ENCODE results near the gene SRR.

SRR gene

DNA sequence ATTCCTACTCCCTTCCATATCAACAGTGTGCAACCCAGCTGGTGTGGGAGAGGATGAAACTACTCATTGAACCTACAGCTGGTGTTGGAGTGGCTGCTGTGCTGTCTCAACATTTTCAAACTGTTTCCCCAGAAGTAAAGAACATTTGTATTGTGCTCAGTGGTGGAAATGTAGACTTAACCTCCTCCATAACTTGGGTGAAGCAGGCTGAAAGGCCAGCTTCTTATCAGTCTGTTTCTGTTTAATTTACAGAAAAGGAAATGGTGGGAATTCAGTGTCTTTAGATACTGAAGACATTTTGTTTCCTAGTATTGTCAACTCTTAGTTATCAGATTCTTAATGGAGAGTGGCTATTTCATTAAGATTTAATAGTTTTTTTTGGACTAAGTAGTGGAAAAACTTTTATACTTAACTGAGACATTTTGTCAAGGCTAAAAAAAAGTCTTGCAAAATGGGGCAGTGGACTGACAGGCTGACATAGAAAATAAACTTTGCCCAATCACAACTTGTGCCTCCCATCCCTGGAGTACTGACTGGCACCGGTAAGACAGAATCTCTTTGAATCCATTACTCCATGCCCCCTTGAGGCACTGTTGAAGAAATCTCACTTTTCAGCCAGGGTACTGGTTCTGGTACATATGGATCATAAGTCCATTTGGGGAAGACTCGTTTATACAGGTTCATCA lies 20.0 kb downstream of the SRR start:
- Histone ChIP-seq H2BK15ac (ENCODE audit: low read length) (no peak overlapping the region), H3K14ac (ENCODE audit: low read length) (no peak overlapping the region), H3K79me1 (ENCODE audit: low read depth, low read length) (no peaks in the 10 kb centered on the region), H3K18ac (ENCODE audit: low read length) (no peak overlapping the region), H2BK120ac (ENCODE audit: low read depth, low read length) (no peak overlapping the region), H2BK5ac (ENCODE audit: low read length) (no peak overlapping the region), H2AFZ (ENCODE audit: low read length) (no peak overlapping the region), H3K27ac (replicated peaks; ENCODE audit: low read length) (no peak overlapping the region), H3K23ac (ENCODE audit: low read depth, low read length, poor library complexity) (no peak overlapping the region), H3K4me1 (ENCODE audit: control insufficient read depth in 2 of 2, insufficient read depth in 1 of 2, low read depth in 1 of 2, low read length in 2 of 2) (no peaks in the 10 kb centered on the region), H4K8ac (ENCODE audit: low read depth, low read length) (no peak overlapping the region), H3K4me2 (ENCODE audit: insufficient read depth, low read length, poor library complexity, severe bottlenecking) (no peak overlapping the region), H3K4me3 (ENCODE audit: low read length in 2 of 2) (no peak overlapping the region), H2AK5ac (ENCODE audit: low read depth, low read length) (no peak overlapping the region), H3K27me3 (ENCODE audit: control insufficient read depth in 3 of 3, insufficient read depth in 3 of 3, low read depth in 1 of 3, low read length in 3 of 3) (no peaks in the 10 kb centered on the region), H3K36me3 (replicated peaks in 1 of 2; ENCODE audit: control insufficient read depth in 2 of 2, insufficient read depth in 2 of 2, low read length in 2 of 2) (peaks cover 33 to 93% of the 10 kb centered on the region in 2 donors), H2BK12ac (ENCODE audit: low read length) (no peak overlapping the region), H3K4ac (ENCODE audit: low read length) (no peak overlapping the region), H4K91ac (ENCODE audit: low read depth, low read length, poor library complexity) (no peak overlapping the region), H3K9ac (ENCODE audit: low read depth, low read length, poor library complexity) (no peak overlapping the region), H3K9me3 (replicated peaks in 1 of 2; ENCODE audit: control insufficient read depth in 2 of 2, insufficient read depth in 1 of 2, low read depth in 1 of 2, low read length in 2 of 2) (no peaks in the 10 kb centered on the region)
- no peak for DNase-seq (ENCODE audit: low spot score)
- no CpG with 5 or more reads among the region's 2 CpGs for WGBS, 2 donors (ENCODE audit: extremely low coverage in 2 of 2, insufficient read length in 2 of 2, insufficient replicate concordance in 1 of 2)

DNA sequence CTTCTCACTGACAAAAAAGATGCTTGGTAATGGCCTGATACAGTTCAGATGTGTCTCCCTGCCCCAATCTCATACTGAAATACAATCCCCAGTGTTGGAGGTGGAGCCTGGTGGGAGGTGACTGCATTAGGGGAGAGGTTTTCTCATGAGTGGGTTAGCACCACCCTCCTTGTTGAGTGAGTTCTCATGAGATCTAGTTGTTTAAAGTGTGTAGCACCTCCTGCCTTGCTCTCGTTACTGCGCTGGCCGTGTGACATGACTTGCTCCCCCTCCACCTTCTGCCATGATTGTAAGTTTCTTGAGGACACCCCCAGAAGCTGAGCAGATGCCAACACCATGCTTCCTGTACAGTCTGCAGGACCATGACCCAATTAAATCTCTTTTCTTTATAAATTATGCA lies 27.6 kb downstream of the SRR start:
- no peak overlapping the region for H2BK12ac ChIP-seq (ENCODE audit: low read length)
- H3K9me3 ChIP-seq (replicated peaks in 1 of 2; ENCODE audit: control insufficient read depth in 2 of 2, insufficient read depth in 1 of 2, low read depth in 1 of 2, low read length in 2 of 2) = no peaks in the 10 kb centered on the region
- H3K4me3 ChIP-seq (ENCODE audit: low read length in 2 of 2) = peak overlapping the region in 1 of 2 donors; percentile 35
- no peak overlapping the region for H2BK120ac ChIP-seq (ENCODE audit: low read depth, low read length)
- DNase-seq (ENCODE audit: low spot score) = no peak
- H3K36me3 ChIP-seq (replicated peaks in 1 of 2; ENCODE audit: control insufficient read depth in 2 of 2, insufficient read depth in 2 of 2, low read length in 2 of 2) = peaks cover 49 to 90% of the 10 kb centered on the region in 2 donors
- no peak overlapping the region for H3K4ac ChIP-seq (ENCODE audit: low read length)
- H3K4me1 ChIP-seq (ENCODE audit: control insufficient read depth in 2 of 2, insufficient read depth in 1 of 2, low read depth in 1 of 2, low read length in 2 of 2) = peaks cover 5 to 9% of the 10 kb centered on the region in 2 donors
- no peak overlapping the region for H2BK15ac ChIP-seq (ENCODE audit: low read length)
- H4K8ac ChIP-seq (ENCODE audit: low read depth, low read length) = no peak overlapping the region
- no peak overlapping the region for H3K27ac ChIP-seq (replicated peaks; ENCODE audit: low read length)
- H2BK5ac ChIP-seq (ENCODE audit: low read length) = no peak overlapping the region
- no peak overlapping the region for H3K18ac ChIP-seq (ENCODE audit: low read length)
- H3K9ac ChIP-seq (ENCODE audit: low read depth, low read length, poor library complexity) = no peak overlapping the region
- no peak overlapping the region for H2AK5ac ChIP-seq (ENCODE audit: low read depth, low read length)
- H3K27me3 ChIP-seq (ENCODE audit: control insufficient read depth in 3 of 3, insufficient read depth in 3 of 3, low read depth in 1 of 3, low read length in 3 of 3) = no peaks in the 10 kb centered on the region
- peaks cover 9% of the 10 kb centered on the region for H3K79me1 ChIP-seq (ENCODE audit: low read depth, low read length)
- no peak overlapping the region for H2AFZ ChIP-seq (ENCODE audit: low read length)
- no peak overlapping the region for H3K4me2 ChIP-seq (ENCODE audit: insufficient read depth, low read length, poor library complexity, severe bottlenecking)
- H3K23ac ChIP-seq (ENCODE audit: low read depth, low read length, poor library complexity) = no peak overlapping the region
- H4K91ac ChIP-seq (ENCODE audit: low read depth, low read length, poor library complexity) = no peak overlapping the region
- H3K14ac ChIP-seq (ENCODE audit: low read length) = no peak overlapping the region
- WGBS, 2 donors (ENCODE audit: extremely low coverage in 2 of 2, insufficient read length in 2 of 2, insufficient replicate concordance in 1 of 2) = no CpG with 5 or more reads among the region's 3 CpGs

DNA sequence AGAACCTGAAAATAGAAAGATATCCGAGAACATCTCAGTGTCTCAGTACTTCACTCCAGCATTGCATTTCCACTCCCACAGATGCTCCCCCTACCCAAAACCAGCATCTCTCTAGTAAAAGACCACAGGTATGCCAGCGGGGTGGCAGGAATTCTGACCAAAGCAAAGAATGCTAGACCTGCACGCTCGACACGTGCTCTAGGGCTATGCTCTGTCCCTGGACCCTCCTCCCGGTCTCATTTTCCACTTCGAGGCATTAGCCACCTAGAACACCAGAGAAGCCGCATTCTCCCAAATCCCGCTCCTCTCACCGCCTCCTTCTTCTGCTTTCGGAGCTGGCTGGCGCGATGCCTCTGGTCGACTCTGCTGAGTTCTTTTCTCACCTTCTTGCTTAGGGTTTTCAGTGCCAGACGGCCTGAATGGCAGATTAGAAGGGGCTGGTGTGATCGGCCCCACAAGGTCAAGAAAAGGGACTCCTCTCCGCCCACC lies 32.0 kb downstream of the SRR start:
- no peak for DNase-seq (ENCODE audit: low spot score)

DNA sequence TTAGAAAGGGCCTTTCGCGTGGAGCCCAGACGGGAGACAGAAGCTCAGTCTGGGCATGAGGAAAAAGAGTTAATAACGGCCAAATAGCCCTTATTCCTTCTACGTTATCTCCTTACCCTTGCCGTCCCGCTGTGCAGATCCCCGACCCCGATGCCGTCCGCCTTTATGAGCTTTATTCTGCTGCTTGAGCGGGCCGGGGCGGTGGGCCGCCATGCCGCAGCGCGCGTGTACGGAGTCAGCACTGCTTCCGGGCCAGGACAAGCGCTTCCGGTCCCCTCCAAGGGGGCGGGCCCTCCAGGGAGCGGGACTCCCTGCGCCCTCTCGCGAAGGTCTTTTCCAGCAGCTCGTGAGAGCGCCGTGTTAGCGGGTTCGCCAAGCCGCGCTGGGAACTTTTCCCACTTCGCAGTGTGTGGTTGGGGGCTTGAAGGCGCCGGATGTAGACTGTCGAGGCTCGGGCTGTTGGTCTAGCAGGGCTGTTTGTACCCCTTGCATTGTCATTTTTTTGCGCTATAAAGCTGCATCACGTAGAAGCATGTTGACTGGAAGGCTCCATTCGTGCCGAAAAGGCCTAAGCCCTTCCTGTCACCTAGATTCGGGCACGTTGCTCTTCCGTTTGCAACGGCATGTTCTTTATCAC lies 32.6 kb downstream of the SRR start, which contains the start of gene TSR1:
Gene TSR1, minus strand, starts transcription at position 243 of the 637 bp plus-strand sequence. Its CDS starts 30 bp downstream, at position 213.
- H3K36me3 ChIP-seq (replicated peaks in 1 of 2; ENCODE audit: control insufficient read depth in 2 of 2, insufficient read depth in 2 of 2, low read length in 2 of 2) = peaks cover 30 to 50% of the 10 kb centered on the region in 2 donors
- H3K23ac ChIP-seq (ENCODE audit: low read depth, low read length, poor library complexity) = peak within 1 kb of the TSS; percentile 45
- H3K4me3 ChIP-seq (ENCODE audit: low read length in 2 of 2) = peak within 1 kb of the TSS; percentile 90 to 91
- no CpG with 5 or more reads among the region's 48 CpGs for WGBS, 2 donors (ENCODE audit: extremely low coverage in 2 of 2, insufficient read length in 2 of 2, insufficient replicate concordance in 1 of 2)
- H3K4me2 ChIP-seq (ENCODE audit: insufficient read depth, low read length, poor library complexity, severe bottlenecking) = peak within 1 kb of the TSS; percentile 89
- peaks cover 11% of the 10 kb centered on the region for H3K79me1 ChIP-seq (ENCODE audit: low read depth, low read length)
- DNase-seq (ENCODE audit: low spot score) = peak; percentile 85
- peak within 1 kb of the TSS; percentile 84 for H3K14ac ChIP-seq (ENCODE audit: low read length)
- H3K9me3 ChIP-seq (replicated peaks in 1 of 2; ENCODE audit: control insufficient read depth in 2 of 2, insufficient read depth in 1 of 2, low read depth in 1 of 2, low read length in 2 of 2) = no peaks in the 10 kb centered on the region
- H2BK120ac ChIP-seq (ENCODE audit: low read depth, low read length) = peak within 1 kb of the TSS; percentile 63
- H3K4me1 ChIP-seq (ENCODE audit: control insufficient read depth in 2 of 2, insufficient read depth in 1 of 2, low read depth in 1 of 2, low read length in 2 of 2) = peaks cover 8 to 15% of the 10 kb centered on the region in 2 donors
- H4K8ac ChIP-seq (ENCODE audit: low read depth, low read length) = no peak within 1 kb of the TSS
- H3K27me3 ChIP-seq (ENCODE audit: control insufficient read depth in 3 of 3, insufficient read depth in 3 of 3, low read depth in 1 of 3, low read length in 3 of 3) = no peaks in the 10 kb centered on the region
- no peak within 1 kb of the TSS for H2BK12ac ChIP-seq (ENCODE audit: low read length)
- peak within 1 kb of the TSS; percentile 88 for H3K9ac ChIP-seq (ENCODE audit: low read depth, low read length, poor library complexity)
- H2BK5ac ChIP-seq (ENCODE audit: low read length) = peak within 1 kb of the TSS; percentile 46
- no peak within 1 kb of the TSS for H4K91ac ChIP-seq (ENCODE audit: low read depth, low read length, poor library complexity)
- H2AK5ac ChIP-seq (ENCODE audit: low read depth, low read length) = peak within 1 kb of the TSS; percentile 89
- H2BK15ac ChIP-seq (ENCODE audit: low read length) = no peak within 1 kb of the TSS
- peak within 1 kb of the TSS; percentile 67 for H3K27ac ChIP-seq (replicated peaks; ENCODE audit: low read length)
- H3K18ac ChIP-seq (ENCODE audit: low read length) = peak within 1 kb of the TSS; percentile 96
- peak within 1 kb of the TSS; percentile 84 for H2AFZ ChIP-seq (ENCODE audit: low read length)
- no peak within 1 kb of the TSS for H3K4ac ChIP-seq (ENCODE audit: low read length)

More for the DNA sequence above, 32.0 kb downstream of the SRR start:
- Histone ChIP-seq H2BK15ac (ENCODE audit: low read length) (no peak overlapping the region), H2BK120ac (ENCODE audit: low read depth, low read length) (no peak overlapping the region), H3K14ac (ENCODE audit: low read length) (no peak overlapping the region), H3K36me3 (replicated peaks in 1 of 2; ENCODE audit: control insufficient read depth in 2 of 2, insufficient read depth in 2 of 2, low read length in 2 of 2) (peaks cover 33 to 50% of the 10 kb centered on the region in 2 donors), H3K27ac (replicated peaks; ENCODE audit: low read length) (no peak overlapping the region), H4K91ac (ENCODE audit: low read depth, low read length, poor library complexity) (no peak overlapping the region), H3K9ac (ENCODE audit: low read depth, low read length, poor library complexity) (peak overlapping the region; percentile 82), H3K9me3 (replicated peaks in 1 of 2; ENCODE audit: control insufficient read depth in 2 of 2, insufficient read depth in 1 of 2, low read depth in 1 of 2, low read length in 2 of 2) (no peaks in the 10 kb centered on the region), H2BK12ac (ENCODE audit: low read length) (no peak overlapping the region), H3K4me3 (ENCODE audit: low read length in 2 of 2) (peak overlapping the region; percentile 90 to 91), H3K18ac (ENCODE audit: low read length) (no peak overlapping the region), H3K79me1 (ENCODE audit: low read depth, low read length) (peaks cover 11% of the 10 kb centered on the region), H4K8ac (ENCODE audit: low read depth, low read length) (no peak overlapping the region), H2AFZ (ENCODE audit: low read length) (peak overlapping the region; percentile 84), H2BK5ac (ENCODE audit: low read length) (peak overlapping the region; percentile 46), H3K4ac (ENCODE audit: low read length) (no peak overlapping the region), H2AK5ac (ENCODE audit: low read depth, low read length) (no peak overlapping the region), H3K27me3 (ENCODE audit: control insufficient read depth in 3 of 3, insufficient read depth in 3 of 3, low read depth in 1 of 3, low read length in 3 of 3) (no peaks in the 10 kb centered on the region), H3K4me2 (ENCODE audit: insufficient read depth, low read length, poor library complexity, severe bottlenecking) (peak overlapping the region; percentile 89), H3K23ac (ENCODE audit: low read depth, low read length, poor library complexity) (no peak overlapping the region), H3K4me1 (ENCODE audit: control insufficient read depth in 2 of 2, insufficient read depth in 1 of 2, low read depth in 1 of 2, low read length in 2 of 2) (peaks cover 8 to 15% of the 10 kb centered on the region in 2 donors)
- no CpG with 5 or more reads among the region's 17 CpGs for WGBS, 2 donors (ENCODE audit: extremely low coverage in 2 of 2, insufficient read length in 2 of 2, insufficient replicate concordance in 1 of 2)

Data from neuronal stem cell (in vitro differentiated cells).